ENCODE measurements around the gene LOXL1.

LOXL1 gene

DNA sequence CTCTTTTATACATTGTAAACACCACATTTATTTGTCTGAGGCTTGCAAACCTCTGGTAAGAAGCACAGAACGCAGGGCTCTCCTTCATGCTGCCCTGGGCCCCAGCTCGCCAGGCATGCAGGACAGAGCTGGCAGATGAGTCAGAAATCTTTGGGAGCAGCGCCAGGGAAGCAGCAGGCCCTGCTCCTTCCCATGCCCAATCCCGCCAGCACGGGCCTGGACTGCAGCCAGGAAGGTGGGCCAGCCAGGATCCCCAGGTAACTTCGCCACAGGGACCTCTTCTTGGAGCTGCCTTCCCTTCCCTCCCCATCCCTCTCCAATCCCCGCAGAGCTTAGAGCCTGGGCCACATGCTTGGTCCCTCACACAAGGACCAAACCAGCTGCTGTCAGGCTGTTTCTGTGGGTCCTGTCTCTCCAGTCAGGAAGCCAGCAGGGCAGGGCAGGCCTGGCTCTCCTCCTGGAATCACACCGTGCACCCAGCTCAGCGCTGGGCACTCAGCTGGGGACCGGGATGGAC lies 57.0 kb downstream of the LOXL1 start:
- DNase-seq: peak; percentile 89

- no peak for DNase-seq
Measured at GRCh38 chr15:73983773-73984172, 57.5 kb downstream of the LOXL1 start.

DNA sequence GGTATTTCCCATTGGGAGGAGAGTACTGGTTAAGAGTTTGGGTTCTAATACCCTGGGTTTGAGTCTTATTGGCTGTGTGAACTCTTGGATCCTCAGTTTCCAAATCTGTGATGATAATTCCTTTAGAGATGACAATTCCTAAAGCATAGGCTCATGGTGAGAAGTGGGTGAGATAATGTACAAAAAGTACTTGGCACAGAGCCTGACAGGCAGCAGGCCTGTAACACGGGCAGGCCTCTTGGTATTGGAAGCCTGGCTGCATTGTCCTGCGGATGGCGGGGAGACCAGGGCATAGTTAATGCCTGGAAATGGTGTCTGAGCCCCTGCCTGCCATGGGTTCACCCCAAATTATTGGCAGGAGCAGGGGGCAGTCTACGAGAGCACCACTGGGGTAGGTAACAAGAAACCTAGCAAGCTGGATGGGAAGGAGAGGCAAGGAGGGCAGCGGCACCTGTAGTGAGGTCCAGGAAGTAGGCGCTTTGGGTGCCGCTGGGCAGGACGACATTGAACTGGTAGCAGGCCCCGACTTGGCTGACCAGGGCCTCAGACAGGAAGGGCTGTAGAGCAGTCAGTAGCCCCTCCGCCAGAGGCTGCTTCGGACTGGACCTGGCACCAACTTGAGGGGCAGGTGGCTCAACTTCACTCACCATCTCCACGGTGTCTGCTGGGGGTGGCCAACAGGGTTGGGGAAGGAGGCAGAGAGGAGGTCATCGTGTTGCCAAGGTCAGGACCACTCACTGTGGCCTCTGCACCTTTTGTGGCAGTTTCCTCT lies 58.1 kb downstream of the LOXL1 start:
- no peak for DNase-seq

GRCh38 chr15:73985101-73985873 lies 59.0 kb downstream of the LOXL1 start:
- no peak for DNase-seq

DNA sequence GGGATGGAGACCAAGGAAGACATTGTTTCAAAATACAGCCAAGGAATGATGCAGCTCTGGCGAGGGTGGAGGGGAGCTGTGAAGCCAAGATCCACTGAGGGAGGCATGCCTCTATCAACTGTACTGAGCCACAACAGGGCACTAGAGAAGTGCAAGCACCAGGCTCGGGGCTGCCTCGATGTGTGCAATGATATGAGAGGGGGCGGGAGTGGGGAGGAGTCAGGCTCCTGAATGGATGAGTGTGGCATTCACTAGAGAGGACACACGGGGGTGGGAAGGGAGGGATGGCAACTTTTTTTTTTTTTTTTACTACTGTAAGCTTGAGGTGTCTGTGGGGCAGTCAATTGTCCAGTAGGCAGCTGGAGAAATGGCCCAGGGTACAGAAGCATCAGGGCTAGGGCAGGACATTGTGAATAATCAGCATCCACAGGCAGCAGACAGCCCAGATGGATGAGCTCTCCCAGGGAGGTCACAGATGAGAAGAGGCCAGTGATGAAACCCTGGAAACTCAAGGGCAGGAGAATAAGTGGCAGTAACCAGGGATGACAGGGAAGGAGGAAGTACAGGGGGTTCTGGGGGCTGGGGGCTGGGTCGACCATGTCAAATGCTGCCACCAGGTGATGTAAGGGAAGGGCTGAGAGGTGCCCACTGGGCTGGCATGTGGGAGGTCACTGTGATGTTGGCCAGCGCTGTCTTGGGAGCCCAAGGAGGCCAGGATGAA lies 60.0 kb downstream of the LOXL1 start:
- DNase-seq: no peak

DNA sequence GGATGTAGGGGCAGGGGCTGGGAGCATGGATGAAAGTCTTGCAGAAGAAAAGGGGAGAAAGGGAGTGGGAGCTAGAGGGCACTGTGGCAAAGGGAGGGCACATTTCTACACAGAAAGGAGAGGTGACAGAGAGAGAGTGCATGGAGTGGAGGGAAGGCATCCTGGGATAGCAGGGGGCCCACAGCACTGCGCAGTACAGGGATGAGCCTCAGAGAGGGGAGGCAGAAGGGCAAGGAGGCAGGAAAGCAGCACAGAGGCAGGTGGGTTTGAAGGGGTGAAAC lies 60.5 kb downstream of the LOXL1 start:
- DNase-seq: no peak

DNA sequence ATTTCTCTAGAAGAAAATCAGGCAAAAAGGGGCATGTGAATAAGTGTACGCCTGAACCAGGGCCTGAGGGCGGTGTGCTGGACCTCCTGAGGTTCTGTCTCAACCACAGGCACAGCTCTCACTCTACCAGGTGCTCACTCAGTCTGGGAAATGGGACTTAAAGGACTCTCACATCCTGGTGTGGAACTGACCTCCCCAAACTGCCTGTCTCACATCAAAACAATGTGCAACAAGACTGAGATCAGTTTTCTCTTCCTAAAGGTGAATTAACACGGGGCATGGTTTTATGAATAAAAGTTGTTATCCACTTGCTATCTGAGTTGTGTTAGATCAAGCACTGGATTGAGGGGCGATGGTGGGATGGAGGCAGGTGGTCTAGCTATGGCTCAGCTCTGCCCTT lies 61.0 kb downstream of the LOXL1 start:
- DNase-seq: no peak

GRCh38 chr15:73987681-73988444 lies 61.6 kb downstream of the LOXL1 start:
- DNase-seq: no peak

- DNase-seq: no peak
Measured at GRCh38 chr15:73988445-73988969, 62.2 kb downstream of the LOXL1 start.

- no peak for DNase-seq
Measured at GRCh38 chr15:73989001-73989798, 62.9 kb downstream of the LOXL1 start.

GRCh38 chr15:73990250-73991005 lies 64.2 kb downstream of the LOXL1 start:
- DNase-seq: no peak

GRCh38 chr15:73991260-73991659 lies 65.0 kb downstream of the LOXL1 start:
- DNase-seq: no peak

DNA sequence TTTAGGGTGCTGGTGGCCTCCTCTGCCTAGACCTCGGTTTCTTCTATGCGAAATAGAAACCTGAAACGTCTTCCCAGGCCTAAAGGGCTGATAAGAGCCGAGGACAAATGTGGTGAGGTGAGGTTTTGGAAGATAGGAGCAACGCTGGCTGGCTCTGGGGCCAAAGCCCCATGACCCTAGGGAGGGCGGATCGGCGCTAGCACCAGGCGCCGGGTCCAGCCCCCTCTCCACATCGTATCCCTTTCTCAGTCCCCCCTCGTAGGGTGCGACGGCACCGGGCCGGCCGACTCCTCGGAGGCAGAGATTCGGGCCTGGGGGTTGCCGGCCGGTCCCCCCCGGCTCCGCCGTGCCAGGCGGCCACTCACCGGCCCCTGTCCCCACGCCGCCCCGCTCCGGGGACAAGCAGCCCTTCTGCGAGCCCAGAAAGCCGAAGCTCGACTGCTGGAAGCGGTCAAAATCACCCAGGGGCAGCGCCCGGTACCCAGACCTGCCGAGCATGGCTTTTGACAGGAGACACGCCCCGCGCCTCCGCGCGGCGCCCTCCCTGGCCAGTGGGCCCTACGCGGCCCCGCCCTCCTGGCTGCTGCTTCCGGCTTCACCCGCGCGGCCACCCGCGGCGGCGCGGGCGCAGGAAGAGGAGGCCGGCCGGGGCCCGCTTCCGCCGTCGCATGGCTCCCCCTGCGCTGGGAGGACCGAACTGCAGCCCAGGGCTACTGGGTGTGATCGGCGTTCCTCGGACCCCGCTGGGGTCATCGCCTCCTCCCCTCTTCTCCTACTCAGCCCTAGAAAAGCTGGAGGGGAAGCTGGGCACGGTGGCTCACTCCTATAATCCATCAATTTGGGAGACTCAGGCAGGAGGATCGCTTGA lies 65.7 kb downstream of the LOXL1 start, which contains the start of gene STOML1:
Gene STOML1, minus strand, starts transcription at position 570 of the 868 bp plus-strand sequence. Its CDS starts 72 bp downstream, at position 498.
- DNase-seq: peak; percentile 91

DNA sequence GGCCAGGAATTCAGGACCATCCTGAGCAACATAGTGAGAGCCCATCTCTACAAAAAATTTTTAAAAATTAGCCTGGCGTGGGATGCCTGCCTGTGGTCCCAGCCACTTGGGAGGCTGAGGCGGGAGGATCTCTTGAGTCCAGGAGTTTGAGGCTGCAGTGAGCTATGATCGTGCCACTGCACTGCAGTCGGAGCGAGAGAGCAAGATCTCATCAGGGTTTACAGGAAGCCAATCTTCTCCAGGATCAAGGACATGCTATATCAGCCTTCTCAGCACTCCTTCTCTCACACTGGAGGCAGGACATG lies 66.3 kb downstream of the LOXL1 start:
- DNase-seq: no peak

DNA sequence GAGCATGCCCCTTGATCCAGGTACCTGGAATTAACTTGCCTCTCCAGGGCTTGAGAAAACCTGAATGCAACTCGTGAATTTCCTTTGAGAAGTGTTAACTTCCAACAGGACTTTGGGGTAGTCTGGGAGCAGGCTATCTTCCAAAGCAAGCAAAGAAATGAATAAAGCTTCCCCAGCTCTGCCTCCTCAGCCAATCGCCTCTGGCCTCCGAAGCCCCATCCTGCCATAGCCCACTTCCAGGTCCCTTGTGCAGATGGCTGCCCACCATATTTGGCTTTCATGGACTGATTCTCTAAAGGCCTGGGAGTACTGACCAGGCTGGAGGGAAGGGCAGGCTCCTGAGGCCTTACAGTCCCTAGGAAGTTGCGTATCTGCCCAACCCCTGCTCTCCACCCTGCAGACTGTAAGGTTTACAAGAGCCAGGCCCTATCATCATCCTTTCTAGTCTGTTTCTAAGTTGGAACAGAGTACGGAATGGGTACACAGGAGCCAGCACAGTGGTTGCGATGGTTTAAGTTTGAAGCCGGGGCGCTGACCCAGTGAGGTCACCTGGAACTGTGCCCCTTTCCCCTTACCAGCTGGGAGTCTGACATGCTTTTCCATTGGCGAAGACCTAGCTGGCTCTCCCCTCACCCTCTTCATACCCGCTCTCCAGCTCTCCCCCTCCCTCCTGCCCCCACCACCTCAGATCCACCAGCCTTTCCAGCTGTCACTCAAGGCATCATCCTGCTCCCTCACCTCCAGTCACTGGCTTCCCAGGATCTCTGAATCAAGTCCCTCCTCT lies 67.1 kb downstream of the LOXL1 start:
- DNase-seq: no peak

DNA sequence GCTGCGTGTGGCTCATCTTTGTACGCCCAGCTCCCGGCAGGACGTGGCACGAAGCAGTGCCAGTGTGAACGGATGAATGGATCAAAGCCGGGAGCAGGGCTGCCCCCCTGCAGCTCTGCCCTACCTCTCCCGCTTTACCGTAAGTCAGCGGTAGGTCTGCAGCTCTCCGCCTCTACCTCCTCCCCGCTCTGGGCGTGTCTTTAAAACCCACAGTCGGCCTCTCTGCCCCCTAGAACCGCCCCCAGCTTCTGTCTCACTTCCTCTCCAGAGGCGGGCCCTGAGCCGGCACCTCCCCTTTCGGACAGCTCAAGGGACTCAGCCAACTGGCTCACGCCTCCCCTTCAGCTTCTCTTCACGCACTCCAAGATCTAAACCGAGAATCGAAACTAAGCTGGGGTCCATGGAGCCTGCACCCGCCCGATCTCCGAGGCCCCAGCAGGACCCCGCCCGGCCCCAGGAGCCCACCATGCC lies 68.2 kb downstream of the LOXL1 start, which contains the start of gene PML:
Gene PML, plus strand, starts transcription at position 304 of the 471 bp plus-strand sequence. Its CDS starts 97 bp downstream, at position 401.
- DNase-seq: peak; percentile 93

GRCh38 chr15:73994912-73995622 lies 68.8 kb downstream of the LOXL1 start:
- no peak for DNase-seq

DNA sequence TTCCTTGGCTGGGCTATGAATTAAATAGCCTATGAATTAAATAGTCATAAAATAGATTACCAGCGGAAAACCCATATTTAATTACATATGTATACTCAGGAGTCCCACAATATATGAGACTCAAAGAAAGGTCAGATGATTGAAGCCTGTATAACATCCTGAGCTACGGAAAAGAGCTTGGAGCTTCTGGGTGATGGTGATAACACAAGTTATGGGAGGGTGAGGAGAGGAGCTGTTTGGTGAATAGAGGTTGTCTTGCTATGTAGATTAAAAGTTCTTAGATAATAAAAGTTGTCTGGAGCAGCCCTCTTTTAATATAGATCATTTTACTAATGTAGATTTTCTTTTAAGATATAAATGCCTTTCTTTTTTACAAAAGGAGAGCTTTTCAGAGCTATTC lies 70.0 kb downstream of the LOXL1 start:
- DNase-seq: no peak
